H1 (cell line): ENCODE results near the gene SRGAP3.

Experiments
- BCL11A ChIP-seq, 2 experiments: IDR thresholded peaks; one replicate each; pipeline ENCODE4 v1.6.1; 2011; ENCODE audit warnings: low read depth in 2 of 2, low read length in 2 of 2, mild to moderate bottlenecking in 2 of 2
- EGR1 ChIP-seq: IDR thresholded peaks from 2 replicates; pipeline ENCODE4 v1.6.1; 2011; ENCODE audit warnings: low read depth, low read length, borderline replicate concordance
- EZH2 ChIP-seq: fragments of 200-600 bp; sonication (generic); IDR thresholded peaks from 2 replicates; pipeline ENCODE4 v1.7.1; 2012; ENCODE audit warnings: low read depth, mild to moderate bottlenecking, moderate library complexity, low read length, inconsistent platforms; ENCODE audit not compliant: severe bottlenecking
- GABPA ChIP-seq: IDR thresholded peaks from 2 replicates; pipeline ENCODE4 v1.6.1; 2011; ENCODE audit warnings: mild to moderate bottlenecking, low read length, moderate library complexity, borderline replicate concordance; ENCODE audit not compliant: insufficient read depth
- MAFK ChIP-seq: IDR thresholded peaks from 2 replicates; pipeline ENCODE4 v1.6.1; 2012; ENCODE audit warnings: low read depth, mild to moderate bottlenecking, improper control_type of control experiment, low read length
- POLR2A ChIP-seq, 2 experiments: IDR thresholded peaks; 1 replicate in 1 of 2; 2 replicates in 1 of 2; pipeline ENCODE4 v1.6.1; 2011; ENCODE audit warnings: low read depth in 2 of 2, low read length in 2 of 2, mild to moderate bottlenecking in 2 of 2; ENCODE audit errors: control extremely low read depth in 1 of 2
- SIN3A ChIP-seq, 2 experiments: IDR thresholded peaks in 1 of 2; conservative IDR thresholded peaks in 1 of 2; 2 replicates each; pipeline ENCODE4 v1.6.1; 2011 to 2012; ENCODE audit warnings: low read length in 2 of 2, improper control_type of control experiment in 1 of 2, low read depth in 1 of 2, mild to moderate bottlenecking in 1 of 2
- SIRT6 ChIP-seq: IDR thresholded peaks from one replicate; pipeline ENCODE4 v1.7.1; 2012; ENCODE audit warnings: low read length, inconsistent platforms
- SP1 ChIP-seq: IDR thresholded peaks from 2 replicates; pipeline ENCODE4 v1.6.1; 2011; ENCODE audit warnings: low read depth, low read length
- TF ChIP-seq, protein P1 (sequence below), 3 experiments: IDR thresholded peaks; 1 replicate in 2 of 3; 2 replicates in 1 of 3; pipeline versions ENCODE4 v1.5.1 to v1.6.1; 2011; ENCODE audit warnings: low read length in 3 of 3, mild to moderate bottlenecking in 3 of 3, inconsistent platforms in 2 of 3, low read depth in 1 of 3, moderate library complexity in 1 of 3; ENCODE audit not compliant: insufficient read depth in 1 of 3; ENCODE audit errors: control extremely low read depth in 1 of 3

GRCh38 chr3:9169326-9169725 lies 80.1 kb downstream of the SRGAP3 start:
- TF ChIP-seq POLR2A (IDR thresholded peaks at IDR 0.05; ENCODE audit: control extremely low read depth in 1 of 2, low read depth in 2 of 2, low read length in 2 of 2) (no peak), SIN3A (conservative IDR thresholded peaks at IDR 0.05 in 1 of 2, IDR thresholded peaks at IDR 0.05 in 1 of 2; ENCODE audit: low read depth in 1 of 2, low read length in 2 of 2) (no peak), MAFK (no peak), EZH2 (no peak), SP1 (no peak), SIRT6 (no peak), BCL11A (IDR thresholded peaks at IDR 0.05; ENCODE audit: low read depth in 2 of 2, low read length in 2 of 2) (no peak), GABPA (no peak), EGR1 (no peak)
- TF ChIP-seq, protein P1, sequence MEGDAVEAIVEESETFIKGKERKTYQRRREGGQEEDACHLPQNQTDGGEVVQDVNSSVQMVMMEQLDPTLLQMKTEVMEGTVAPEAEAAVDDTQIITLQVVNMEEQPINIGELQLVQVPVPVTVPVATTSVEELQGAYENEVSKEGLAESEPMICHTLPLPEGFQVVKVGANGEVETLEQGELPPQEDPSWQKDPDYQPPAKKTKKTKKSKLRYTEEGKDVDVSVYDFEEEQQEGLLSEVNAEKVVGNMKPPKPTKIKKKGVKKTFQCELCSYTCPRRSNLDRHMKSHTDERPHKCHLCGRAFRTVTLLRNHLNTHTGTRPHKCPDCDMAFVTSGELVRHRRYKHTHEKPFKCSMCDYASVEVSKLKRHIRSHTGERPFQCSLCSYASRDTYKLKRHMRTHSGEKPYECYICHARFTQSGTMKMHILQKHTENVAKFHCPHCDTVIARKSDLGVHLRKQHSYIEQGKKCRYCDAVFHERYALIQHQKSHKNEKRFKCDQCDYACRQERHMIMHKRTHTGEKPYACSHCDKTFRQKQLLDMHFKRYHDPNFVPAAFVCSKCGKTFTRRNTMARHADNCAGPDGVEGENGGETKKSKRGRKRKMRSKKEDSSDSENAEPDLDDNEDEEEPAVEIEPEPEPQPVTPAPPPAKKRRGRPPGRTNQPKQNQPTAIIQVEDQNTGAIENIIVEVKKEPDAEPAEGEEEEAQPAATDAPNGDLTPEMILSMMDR (IDR thresholded peaks at IDR 0.05; ENCODE audit: control extremely low read depth in 1 of 3, insufficient read depth in 1 of 3, low read depth in 1 of 3, low read length in 3 of 3), result no peak
